H1 (cell line): ENCODE results near the gene SPTY2D1. TPM values are rescaled to one million over a fixed set of nuclear protein-coding genes. Genes with fewer than 3 reads are reported as not detected.

ENCODE experiments used
- ATF3 ChIP-seq: IDR thresholded peaks from 2 replicates; pipeline ENCODE4 v1.6.1; 2011; ENCODE audit warnings: low read depth, mild to moderate bottlenecking, low read length; ENCODE audit not compliant: insufficient read depth
- CBX8 ChIP-seq: fragments of 300-800, 300-1000 bp; sonication (generic); IDR thresholded peaks from 2 replicates; pipeline ENCODE4 v1.7.1; 2016; ENCODE audit warnings: low read depth, low read length, borderline replicate concordance
- CREB1 ChIP-seq: IDR thresholded peaks from 2 replicates; pipeline ENCODE4 v1.6.1; 2012; ENCODE audit warnings: inconsistent platforms
- KDM4A ChIP-seq: IDR thresholded peaks from one replicate; pipeline ENCODE4 v1.7.1; 2012; ENCODE audit warnings: low read depth, mild to moderate bottlenecking, moderate library complexity, low read length, inconsistent platforms; ENCODE audit not compliant: severe bottlenecking
- RNF2 ChIP-seq: fragments of 200-900, 300-1000 bp; sonication (generic); IDR thresholded peaks from 2 replicates; pipeline ENCODE4 v1.7.1; 2016; ENCODE audit warnings: borderline replicate concordance, low read depth, mild to moderate bottlenecking, antibody characterized with exemption, low read length; ENCODE audit not compliant: poor library complexity, severe bottlenecking; ENCODE audit errors: missing control alignments
- SP2 ChIP-seq: IDR thresholded peaks from 2 replicates; pipeline ENCODE4 v1.6.1; 2012; ENCODE audit warnings: mild to moderate bottlenecking, low read length, inconsistent platforms
- TAF1 ChIP-seq: IDR thresholded peaks from 2 replicates; pipeline ENCODE4 v1.6.1; 2011; ENCODE audit warnings: mild to moderate bottlenecking, low read depth, low read length
- YY1 ChIP-seq: IDR thresholded peaks from 2 replicates; pipeline ENCODE4 v1.6.1; 2011; ENCODE audit warnings: low read depth, mild to moderate bottlenecking, low read length
- polyA plus RNA-seq, 7 experiments: library from polyadenylated mRNA; depleted of rRNA in 3 of 7; stranded (reverse) in 5 of 7; unstranded in 2 of 7; fragments of >200 nt in 5 of 7; fragments of 200-250 nt in 2 of 7; gene quantifications; 1 replicate in 5 of 7; 2 replicates in 1 of 7; 4 replicates in 1 of 7; pipeline versions ENCODE4 v1.2.1 to v1.2.3, GENCODE V29; 2011 to 2013; ENCODE audit warnings: missing spikeins in 2 of 7, mixed read lengths in 2 of 7
- total RNA-seq: library from RNA; stranded (reverse); fragmentation: NEBNext Ultra II Directional; extraction: Animal tissue kit (Norgen Biotek cat#: 25700); gene quantifications from 2 replicates; pipeline ENCODE4 v1.2.1, GENCODE V29; 2021

Gene SPTY2D1
- total and polyA plus RNA-seq, 2 of the 8 experiments (the other 6 are each of a cell fraction or from before 2014, with no cell fraction given) = 4.9 to 17.6 TPM

GRCh38 chr11:18617688-18618341, 16.3 kb downstream of the SPTY2D1 start (continued):
- no peak for TF ChIP-seq CREB1
- no peak for TF ChIP-seq TAF1
- TF ChIP-seq YY1 = no peak
- TF ChIP-seq KDM4A = no peak
- TF ChIP-seq RNF2 = no peak
- no peak for TF ChIP-seq CBX8
- TF ChIP-seq ATF3 = no peak
- no peak for TF ChIP-seq SP2
- TF ChIP-seq, all 59 proteins: peak for 0
